ENCODE measurements around the gene DNAJB13.

Gene DNAJB13

GRCh38 chr11:73950869-73951710, at the start of gene DNAJB13:
TSS of gene DNAJB13 (plus strand) at chr11:73951026. CDS start at chr11:73951070, 44 bp downstream.
- no peaks in the 10 kb centered on the region for H3K36me3 ChIP-seq (ENCODE audit: control insufficient read depth in 2 of 2, insufficient read depth in 2 of 2, low read length in 2 of 2)
- no peak within 1 kb of the TSS for H3K4me3 ChIP-seq (ENCODE audit: low read length in 2 of 2)
- H3K4me1 ChIP-seq (ENCODE audit: control insufficient read depth in 2 of 2, insufficient read depth in 2 of 2, low read length in 2 of 2): no peaks in the 10 kb centered on the region
- no peak within 1 kb of the TSS for H3K27ac ChIP-seq (ENCODE audit: low read depth in 2 of 2, low read length in 2 of 2)
- H3K9me3 ChIP-seq (ENCODE audit: control insufficient read depth in 2 of 2, low read length in 2 of 2): no peaks in the 10 kb centered on the region
- no peak within 1 kb of the TSS for H3K9ac ChIP-seq (ENCODE audit: low read depth in 1 of 2, low read length in 2 of 2)
- no peaks in the 10 kb centered on the region for H3K27me3 ChIP-seq (ENCODE audit: control insufficient read depth in 2 of 2, insufficient read depth in 2 of 2, low read length in 2 of 2)

- no peaks in the 10 kb centered on the region for H3K4me1 ChIP-seq (ENCODE audit: control insufficient read depth in 2 of 2, insufficient read depth in 2 of 2, low read length in 2 of 2)
- H3K27ac ChIP-seq (ENCODE audit: low read depth in 2 of 2, low read length in 2 of 2): no peak overlapping the region
- H3K36me3 ChIP-seq (ENCODE audit: control insufficient read depth in 2 of 2, insufficient read depth in 2 of 2, low read length in 2 of 2): peaks cover 10 to 17% of the 10 kb centered on the region in 2 donors
- no peaks in the 10 kb centered on the region for H3K27me3 ChIP-seq (ENCODE audit: control insufficient read depth in 2 of 2, insufficient read depth in 2 of 2, low read length in 2 of 2)
- H3K9me3 ChIP-seq (ENCODE audit: control insufficient read depth in 2 of 2, low read length in 2 of 2): no peaks in the 10 kb centered on the region
- no peak overlapping the region for H3K4me3 ChIP-seq (ENCODE audit: low read length in 2 of 2)
- H3K9ac ChIP-seq (ENCODE audit: low read depth in 1 of 2, low read length in 2 of 2): no peak overlapping the region
Measured at GRCh38 chr11:73902303-73902702, 48.5 kb upstream of the DNAJB13 start.

- Histone ChIP-seq H3K4me3 (ENCODE audit: low read length in 2 of 2) (no peak overlapping the region), H3K4me1 (ENCODE audit: control insufficient read depth in 2 of 2, insufficient read depth in 2 of 2, low read length in 2 of 2) (no peaks in the 10 kb centered on the region), H3K9ac (ENCODE audit: low read depth in 1 of 2, low read length in 2 of 2) (no peak overlapping the region), H3K36me3 (ENCODE audit: control insufficient read depth in 2 of 2, insufficient read depth in 2 of 2, low read length in 2 of 2) (peaks cover 12 to 17% of the 10 kb centered on the region in 2 donors), H3K9me3 (ENCODE audit: control insufficient read depth in 2 of 2, low read length in 2 of 2) (no peaks in the 10 kb centered on the region), H3K27me3 (ENCODE audit: control insufficient read depth in 2 of 2, insufficient read depth in 2 of 2, low read length in 2 of 2) (no peaks in the 10 kb centered on the region), H3K27ac (ENCODE audit: low read depth in 2 of 2, low read length in 2 of 2) (no peak overlapping the region)
Measured at GRCh38 chr11:73907191-73907590, 43.6 kb upstream of the DNAJB13 start.

DNA sequence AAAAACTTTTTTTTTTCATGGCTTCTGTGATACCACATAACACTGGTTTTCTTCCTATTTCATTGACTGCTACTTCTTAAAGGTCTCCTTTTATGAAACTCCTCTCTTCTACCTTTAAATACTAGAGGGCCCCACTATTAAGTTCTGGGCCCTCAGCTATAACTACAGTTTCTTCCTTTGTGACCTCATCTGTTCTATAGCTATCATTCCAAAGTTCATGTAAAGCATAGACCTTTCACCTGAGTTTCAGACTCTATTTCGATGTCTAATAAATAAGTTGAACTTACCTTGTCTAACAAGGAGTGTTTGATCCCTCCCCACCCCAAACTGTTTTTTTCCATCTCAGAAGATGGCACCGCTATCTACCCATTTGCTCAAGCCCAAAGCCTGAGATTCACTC, 38.8 kb upstream of the DNAJB13 start:
- no peaks in the 10 kb centered on the region for H3K27me3 ChIP-seq (ENCODE audit: control insufficient read depth in 2 of 2, insufficient read depth in 2 of 2, low read length in 2 of 2)
- H3K9me3 ChIP-seq (ENCODE audit: control insufficient read depth in 2 of 2, low read length in 2 of 2): no peaks in the 10 kb centered on the region
- H3K36me3 ChIP-seq (ENCODE audit: control insufficient read depth in 2 of 2, insufficient read depth in 2 of 2, low read length in 2 of 2): peaks cover 27 to 40% of the 10 kb centered on the region in 2 donors
- no peak overlapping the region for H3K9ac ChIP-seq (ENCODE audit: low read depth in 1 of 2, low read length in 2 of 2)
- H3K27ac ChIP-seq (ENCODE audit: low read depth in 2 of 2, low read length in 2 of 2): no peak overlapping the region
- H3K4me1 ChIP-seq (ENCODE audit: control insufficient read depth in 2 of 2, insufficient read depth in 2 of 2, low read length in 2 of 2): no peaks in the 10 kb centered on the region
- no peak overlapping the region for H3K4me3 ChIP-seq (ENCODE audit: low read length in 2 of 2)

GRCh38 chr11:73913472-73913871, 37.4 kb upstream of the DNAJB13 start:
- H3K36me3 ChIP-seq (ENCODE audit: control insufficient read depth in 2 of 2, insufficient read depth in 2 of 2, low read length in 2 of 2): peaks cover 23 to 49% of the 10 kb centered on the region in 2 donors
- no peaks in the 10 kb centered on the region for H3K27me3 ChIP-seq (ENCODE audit: control insufficient read depth in 2 of 2, insufficient read depth in 2 of 2, low read length in 2 of 2)
- no peak overlapping the region for H3K9ac ChIP-seq (ENCODE audit: low read depth in 1 of 2, low read length in 2 of 2)
- no peaks in the 10 kb centered on the region for H3K9me3 ChIP-seq (ENCODE audit: control insufficient read depth in 2 of 2, low read length in 2 of 2)
- no peak overlapping the region for H3K27ac ChIP-seq (ENCODE audit: low read depth in 2 of 2, low read length in 2 of 2)
- H3K4me1 ChIP-seq (ENCODE audit: control insufficient read depth in 2 of 2, insufficient read depth in 2 of 2, low read length in 2 of 2): no peaks in the 10 kb centered on the region
- H3K4me3 ChIP-seq (ENCODE audit: low read length in 2 of 2): no peak overlapping the region

- H3K4me3 ChIP-seq (ENCODE audit: low read length in 2 of 2): no peak overlapping the region
- no peaks in the 10 kb centered on the region for H3K9me3 ChIP-seq (ENCODE audit: control insufficient read depth in 2 of 2, low read length in 2 of 2)
- no peaks in the 10 kb centered on the region for H3K27me3 ChIP-seq (ENCODE audit: control insufficient read depth in 2 of 2, insufficient read depth in 2 of 2, low read length in 2 of 2)
- no peak overlapping the region for H3K27ac ChIP-seq (ENCODE audit: low read depth in 2 of 2, low read length in 2 of 2)
- no peaks in the 10 kb centered on the region for H3K4me1 ChIP-seq (ENCODE audit: control insufficient read depth in 2 of 2, insufficient read depth in 2 of 2, low read length in 2 of 2)
- H3K36me3 ChIP-seq (ENCODE audit: control insufficient read depth in 2 of 2, insufficient read depth in 2 of 2, low read length in 2 of 2): peaks cover 30 to 54% of the 10 kb centered on the region in 2 donors
- H3K9ac ChIP-seq (ENCODE audit: low read depth in 1 of 2, low read length in 2 of 2): no peak overlapping the region
Measured at GRCh38 chr11:73914284-73914683, 36.5 kb upstream of the DNAJB13 start.

GRCh38 chr11:73916435-73916834, 34.4 kb upstream of the DNAJB13 start:
- Histone ChIP-seq H3K4me3 (ENCODE audit: low read length in 2 of 2) (no peak overlapping the region), H3K36me3 (ENCODE audit: control insufficient read depth in 2 of 2, insufficient read depth in 2 of 2, low read length in 2 of 2) (peaks cover 29 to 54% of the 10 kb centered on the region in 2 donors), H3K27me3 (ENCODE audit: control insufficient read depth in 2 of 2, insufficient read depth in 2 of 2, low read length in 2 of 2) (no peaks in the 10 kb centered on the region), H3K27ac (ENCODE audit: low read depth in 2 of 2, low read length in 2 of 2) (no peak overlapping the region), H3K9me3 (ENCODE audit: control insufficient read depth in 2 of 2, low read length in 2 of 2) (no peaks in the 10 kb centered on the region), H3K4me1 (ENCODE audit: control insufficient read depth in 2 of 2, insufficient read depth in 2 of 2, low read length in 2 of 2) (no peaks in the 10 kb centered on the region), H3K9ac (ENCODE audit: low read depth in 1 of 2, low read length in 2 of 2) (no peak overlapping the region)

DNA sequence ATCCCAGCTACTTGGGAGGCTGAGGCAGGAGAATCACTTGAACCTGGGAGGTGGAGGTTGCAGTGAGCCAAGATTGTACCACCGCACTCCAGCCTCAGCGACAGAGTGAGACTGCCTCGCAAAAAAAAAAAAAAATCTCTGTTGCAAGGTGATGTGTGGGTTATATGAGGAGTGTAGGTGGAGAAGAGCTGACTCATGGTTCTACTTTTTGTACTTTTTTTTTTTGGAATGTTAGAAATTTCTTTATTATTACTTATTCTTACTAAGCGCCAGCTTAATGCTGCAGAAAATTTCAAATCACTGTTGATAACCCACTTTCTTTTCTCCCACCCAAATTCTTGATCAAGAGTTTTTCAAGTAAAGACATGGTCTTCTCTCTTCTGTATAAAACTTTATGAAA, 29.6 kb upstream of the DNAJB13 start:
- Histone ChIP-seq H3K27ac (ENCODE audit: low read depth in 2 of 2, low read length in 2 of 2) (no peak overlapping the region), H3K27me3 (ENCODE audit: control insufficient read depth in 2 of 2, insufficient read depth in 2 of 2, low read length in 2 of 2) (no peaks in the 10 kb centered on the region), H3K9ac (ENCODE audit: low read depth in 1 of 2, low read length in 2 of 2) (no peak overlapping the region), H3K4me3 (ENCODE audit: low read length in 2 of 2) (no peak overlapping the region), H3K9me3 (ENCODE audit: control insufficient read depth in 2 of 2, low read length in 2 of 2) (no peaks in the 10 kb centered on the region), H3K36me3 (ENCODE audit: control insufficient read depth in 2 of 2, insufficient read depth in 2 of 2, low read length in 2 of 2) (peaks cover 18 to 46% of the 10 kb centered on the region in 2 donors), H3K4me1 (ENCODE audit: control insufficient read depth in 2 of 2, insufficient read depth in 2 of 2, low read length in 2 of 2) (no peaks in the 10 kb centered on the region)

DNA sequence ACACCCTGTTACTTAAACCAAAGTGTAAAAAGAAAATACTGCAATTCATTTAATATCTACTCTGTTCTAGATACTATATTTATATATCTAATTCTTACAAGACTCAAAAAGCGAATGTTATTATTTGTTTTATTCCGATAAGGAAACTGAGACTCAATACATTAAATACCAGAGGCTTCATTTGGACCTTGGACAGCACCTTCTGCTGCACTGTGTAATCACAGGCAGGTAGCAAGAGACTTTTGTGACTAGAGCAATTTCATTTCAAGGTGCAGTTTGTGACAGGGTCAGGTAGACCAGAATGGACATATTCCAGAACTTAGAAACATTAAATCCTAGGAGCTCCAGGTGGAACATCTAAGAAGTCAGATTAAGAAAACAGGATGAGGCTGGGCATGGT, 21.4 kb upstream of the DNAJB13 start:
- no peak overlapping the region for H3K4me3 ChIP-seq (ENCODE audit: low read length in 2 of 2)
- H3K9ac ChIP-seq (ENCODE audit: low read depth in 1 of 2, low read length in 2 of 2): no peak overlapping the region
- peaks cover 0 to 4% of the 10 kb centered on the region in 2 donors for H3K4me1 ChIP-seq (ENCODE audit: control insufficient read depth in 2 of 2, insufficient read depth in 2 of 2, low read length in 2 of 2)
- no peak overlapping the region for H3K27ac ChIP-seq (ENCODE audit: low read depth in 2 of 2, low read length in 2 of 2)
- no peaks in the 10 kb centered on the region for H3K9me3 ChIP-seq (ENCODE audit: control insufficient read depth in 2 of 2, low read length in 2 of 2)
- peaks cover 17 to 44% of the 10 kb centered on the region in 2 donors for H3K36me3 ChIP-seq (ENCODE audit: control insufficient read depth in 2 of 2, insufficient read depth in 2 of 2, low read length in 2 of 2)
- no peaks in the 10 kb centered on the region for H3K27me3 ChIP-seq (ENCODE audit: control insufficient read depth in 2 of 2, insufficient read depth in 2 of 2, low read length in 2 of 2)

GRCh38 chr11:73931039-73931645, 19.7 kb upstream of the DNAJB13 start:
- H3K36me3 ChIP-seq (ENCODE audit: control insufficient read depth in 2 of 2, insufficient read depth in 2 of 2, low read length in 2 of 2): peaks cover 17 to 38% of the 10 kb centered on the region in 2 donors

More at GRCh38 chr11:73931039-73931645, 19.7 kb upstream of the DNAJB13 start:
- H3K9me3 ChIP-seq (ENCODE audit: control insufficient read depth in 2 of 2, low read length in 2 of 2): no peaks in the 10 kb centered on the region
- peaks cover 0 to 4% of the 10 kb centered on the region in 2 donors for H3K4me1 ChIP-seq (ENCODE audit: control insufficient read depth in 2 of 2, insufficient read depth in 2 of 2, low read length in 2 of 2)
- no peaks in the 10 kb centered on the region for H3K27me3 ChIP-seq (ENCODE audit: control insufficient read depth in 2 of 2, insufficient read depth in 2 of 2, low read length in 2 of 2)
- no peak overlapping the region for H3K9ac ChIP-seq (ENCODE audit: low read depth in 1 of 2, low read length in 2 of 2)
- H3K4me3 ChIP-seq (ENCODE audit: low read length in 2 of 2): no peak overlapping the region
- H3K27ac ChIP-seq (ENCODE audit: low read depth in 2 of 2, low read length in 2 of 2): no peak overlapping the region

All from mucosa of rectum (tissue), 2 donors.